ENCODE results near the gene TTBK2.

The TTBK2 gene

GRCh38 chr15:42707873-42708544 lies 212.6 kb downstream of the TTBK2 start:
- Mint-ChIP-seq H3K4me3 (no peak overlapping the region), H3K4me1 (no peaks in the 10 kb centered on the region), H3K36me3 (ENCODE audit: low read depth) (peaks cover 10% of the 10 kb centered on the region), H3K27ac (no peak overlapping the region), H3K9me3 (no peaks in the 10 kb centered on the region), H3K27me3 (ENCODE audit: low read depth) (no peaks in the 10 kb centered on the region)
- TF ChIP-seq CTCF (IDR thresholded peaks at IDR 0.05; ENCODE audit: unreplicated experiment in 3 of 3), result no peak

GRCh38 chr15:42707068-42707467 lies 213.5 kb downstream of the TTBK2 start:
- no peaks in the 10 kb centered on the region for H3K9me3 Mint-ChIP-seq
- no peak overlapping the region for H3K4me3 Mint-ChIP-seq
- H3K27ac Mint-ChIP-seq, result no peak overlapping the region
- H3K27me3 Mint-ChIP-seq (ENCODE audit: low read depth), result no peaks in the 10 kb centered on the region
- H3K4me1 Mint-ChIP-seq, result no peaks in the 10 kb centered on the region
- H3K36me3 Mint-ChIP-seq (ENCODE audit: low read depth), result peaks cover 19% of the 10 kb centered on the region
- TF ChIP-seq CTCF (IDR thresholded peaks at IDR 0.05; ENCODE audit: unreplicated experiment in 3 of 3), result no peak

- H3K27ac Mint-ChIP-seq, result no peak overlapping the region
- H3K36me3 Mint-ChIP-seq (ENCODE audit: low read depth), result peaks cover 33% of the 10 kb centered on the region
- peaks cover 9% of the 10 kb centered on the region for H3K9me3 Mint-ChIP-seq
- H3K4me1 Mint-ChIP-seq, result no peaks in the 10 kb centered on the region
- TF ChIP-seq CTCF (IDR thresholded peaks at IDR 0.05; ENCODE audit: unreplicated experiment in 3 of 3), result no peak
- no peak overlapping the region for H3K4me3 Mint-ChIP-seq
- no peaks in the 10 kb centered on the region for H3K27me3 Mint-ChIP-seq (ENCODE audit: low read depth)
Measured at GRCh38 chr15:42705336-42705735, 215.2 kb downstream of the TTBK2 start.

GRCh38 chr15:42704492-42704926 lies 216.1 kb downstream of the TTBK2 start:
- no peaks in the 10 kb centered on the region for H3K27me3 Mint-ChIP-seq (ENCODE audit: low read depth)
- H3K4me1 Mint-ChIP-seq, result no peaks in the 10 kb centered on the region
- H3K9me3 Mint-ChIP-seq, result peaks cover 14% of the 10 kb centered on the region
- H3K27ac Mint-ChIP-seq, result no peak overlapping the region
- H3K36me3 Mint-ChIP-seq (ENCODE audit: low read depth), result peaks cover 40% of the 10 kb centered on the region
- no peak overlapping the region for H3K4me3 Mint-ChIP-seq
- peak; percentile 69 to 84 (median 73) for TF ChIP-seq CTCF (IDR thresholded peaks at IDR 0.05; ENCODE audit: unreplicated experiment in 3 of 3)

- no peak for TF ChIP-seq CTCF (IDR thresholded peaks at IDR 0.05; ENCODE audit: unreplicated experiment in 3 of 3)
- H3K4me3 Mint-ChIP-seq, result no peak overlapping the region
- H3K27me3 Mint-ChIP-seq (ENCODE audit: low read depth), result no peaks in the 10 kb centered on the region
- no peaks in the 10 kb centered on the region for H3K4me1 Mint-ChIP-seq
- no peak overlapping the region for H3K27ac Mint-ChIP-seq
- peaks cover 49% of the 10 kb centered on the region for H3K36me3 Mint-ChIP-seq (ENCODE audit: low read depth)
- H3K9me3 Mint-ChIP-seq, result peaks cover 17% of the 10 kb centered on the region
Measured at GRCh38 chr15:42696626-42697025, 224.0 kb downstream of the TTBK2 start.

- H3K9me3 Mint-ChIP-seq, result peaks cover 9% of the 10 kb centered on the region
- H3K27ac Mint-ChIP-seq, result no peak overlapping the region
- H3K36me3 Mint-ChIP-seq (ENCODE audit: low read depth), result peaks cover 40% of the 10 kb centered on the region
- no peak overlapping the region for H3K4me3 Mint-ChIP-seq
- H3K27me3 Mint-ChIP-seq (ENCODE audit: low read depth), result no peaks in the 10 kb centered on the region
- TF ChIP-seq CTCF (IDR thresholded peaks at IDR 0.05; ENCODE audit: unreplicated experiment in 3 of 3), result no peak
- H3K4me1 Mint-ChIP-seq, result no peaks in the 10 kb centered on the region
Measured at GRCh38 chr15:42695527-42696071, 225.0 kb downstream of the TTBK2 start.
